ENCODE measurements around the gene OXNAD1. TPM values are rescaled to one million over a fixed set of nuclear protein-coding genes. Genes with fewer than 3 reads are reported as not detected.

OXNAD1 gene
- total and polyA plus RNA-seq, 4 donors, result 9.3 to 23.9 (median 13.1) TPM

Other genes with a start within 250 kb of the OXNAD1 start
- 10 to 100 TPM; 10.4 to 19.1 TPM for gene GALNT15, start 90.5 kb upstream of the OXNAD1 start, total RNA-seq
- gene GALNT15, start 90.5 kb upstream of the OXNAD1 start, polyA plus RNA-seq (ENCODE audit: insufficient read length in 2 of 2), result 1 to 10 TPM; 7.8 to 9.8 TPM
- 10 to 100 TPM; 17.9 to 40.1 TPM for gene DPH3, start 269 bp upstream of the OXNAD1 start, total RNA-seq
- gene DPH3, start 269 bp upstream of the OXNAD1 start, polyA plus RNA-seq (ENCODE audit: insufficient read length in 2 of 2), result 10 to 100 TPM; 30.8 to 41.6 TPM
- 10 to 100 TPM; 15.6 to 26.1 TPM for gene RFTN1, start 248.5 kb downstream of the OXNAD1 start, total RNA-seq
- 10 to 100 TPM; 25.3 to 26.8 TPM for gene RFTN1, start 248.5 kb downstream of the OXNAD1 start, polyA plus RNA-seq (ENCODE audit: insufficient read length in 2 of 2)